Neural progenitor cell (in vitro differentiated cells): ENCODE data around the gene PMPCA. TPM values are rescaled to one million over a fixed set of nuclear protein-coding genes. Genes with fewer than 3 reads are reported as not detected.

Source experiments
- DNase-seq: peaks from one replicate; pipeline ENCODE4 v3.0.0-alpha.2; 2016; ENCODE audit warnings: low spot score
- H2AFZ ChIP-seq: fragments of 200-600 bp; sonication (generic); replicated peaks from 2 replicates; pipeline ENCODE4 v1.6.1; 2016; ENCODE audit warnings: antibody characterized with exemption
- H3F3A ChIP-seq: fragments of 200-600 bp; sonication (generic); 2 replicates; pipeline ENCODE4 v1.6.1; 2016; ENCODE audit warnings: antibody characterized with exemption, low read depth
- H3K27ac ChIP-seq: fragments of 200-600 bp; sonication (generic); 2 replicates; pipeline ENCODE4 v1.5.1; 2016; ENCODE audit warnings: mild to moderate bottlenecking
- H3K27me3 ChIP-seq: fragments of 200-600 bp; sonication (generic); 2 replicates; pipeline ENCODE4 v1.6.1; 2016; ENCODE audit warnings: mild to moderate bottlenecking, moderate library complexity
- H3K36me3 ChIP-seq: fragments of 200-600 bp; sonication (generic); 2 replicates; pipeline ENCODE4 v1.5.1; 2016
- H3K4me1 ChIP-seq: fragments of 200-600 bp; sonication (generic); 2 replicates; pipeline ENCODE4 v1.6.1; 2016; ENCODE audit warnings: mixed run types
- H3K4me2 ChIP-seq: fragments of 200-600 bp; sonication (generic); 2 replicates; pipeline ENCODE4 v1.6.1; 2016
- H3K4me3 ChIP-seq: fragments of 200-600 bp; sonication (generic); 2 replicates; pipeline ENCODE4 v1.5.1; 2016
- H3K79me2 ChIP-seq: fragments of 200-600 bp; sonication (generic); 2 replicates; pipeline ENCODE4 v1.6.1; 2016; ENCODE audit warnings: low read depth
- H3K9ac ChIP-seq: fragments of 200-600 bp; sonication (generic); 2 replicates; pipeline ENCODE4 v1.6.1; 2016
- H3K9me3 ChIP-seq: fragments of 200-600 bp; sonication (generic); 2 replicates; pipeline ENCODE4 v1.5.1; 2016; ENCODE audit warnings: low read depth
- H4K20me1 ChIP-seq: fragments of 200-600 bp; sonication (generic); 2 replicates; pipeline ENCODE4 v1.6.1; 2016; ENCODE audit warnings: low read depth
- H3K27ac Mint-ChIP-seq: 3 replicates; pipeline ENCODE4 v1.8.0; 2021; ENCODE audit warnings: mixed read lengths
- H3K27me3 Mint-ChIP-seq: 2 replicates; pipeline ENCODE4 v1.8.0; 2022; ENCODE audit warnings: low read depth, mild to moderate bottlenecking, inconsistent platforms, moderate library complexity, mixed read lengths; ENCODE audit not compliant: insufficient read depth
- H3K36me3 Mint-ChIP-seq: 3 replicates; pipeline ENCODE4 v1.8.0; 2021; ENCODE audit warnings: mixed read lengths
- H3K4me1 Mint-ChIP-seq: 3 replicates; pipeline ENCODE4 v1.8.0; 2021; ENCODE audit warnings: mixed read lengths
- H3K4me3 Mint-ChIP-seq: 3 replicates; pipeline ENCODE4 v1.8.0; 2021; ENCODE audit warnings: mild to moderate bottlenecking, moderate library complexity, mixed read lengths
- H3K9me3 Mint-ChIP-seq: 3 replicates; pipeline ENCODE4 v1.8.0; 2020; ENCODE audit warnings: mixed read lengths
- EZH2 ChIP-seq: fragments of 200-600 bp; sonication (generic); IDR thresholded peaks from 2 replicates; pipeline ENCODE4 v1.6.1; 2017; ENCODE audit warnings: antibody characterized with exemption, mild to moderate bottlenecking, moderate library complexity
- EZH2phosphoT487 ChIP-seq: fragments of 200-600 bp; sonication (generic); IDR thresholded peaks from 2 replicates; pipeline ENCODE4 v1.6.1; 2017; ENCODE audit warnings: antibody characterized with exemption
- total RNA-seq: library from RNA; depleted of rRNA; stranded (reverse); fragments of >200 nt; gene quantifications from 2 replicates; pipeline ENCODE4 v1.2.3, GENCODE V29; 2015; ENCODE audit warnings: low replicate concordance
- TF ChIP-seq, protein P1 (sequence below): fragments of 200-600 bp; sonication (generic); IDR thresholded peaks from 2 replicates; pipeline ENCODE4 v1.5.1; 2017; ENCODE audit warnings: antibody characterized with exemption, mild to moderate bottlenecking

The PMPCA gene
- total RNA-seq, 1 donor from 2014 or later: 51.3 TPM

DNA sequence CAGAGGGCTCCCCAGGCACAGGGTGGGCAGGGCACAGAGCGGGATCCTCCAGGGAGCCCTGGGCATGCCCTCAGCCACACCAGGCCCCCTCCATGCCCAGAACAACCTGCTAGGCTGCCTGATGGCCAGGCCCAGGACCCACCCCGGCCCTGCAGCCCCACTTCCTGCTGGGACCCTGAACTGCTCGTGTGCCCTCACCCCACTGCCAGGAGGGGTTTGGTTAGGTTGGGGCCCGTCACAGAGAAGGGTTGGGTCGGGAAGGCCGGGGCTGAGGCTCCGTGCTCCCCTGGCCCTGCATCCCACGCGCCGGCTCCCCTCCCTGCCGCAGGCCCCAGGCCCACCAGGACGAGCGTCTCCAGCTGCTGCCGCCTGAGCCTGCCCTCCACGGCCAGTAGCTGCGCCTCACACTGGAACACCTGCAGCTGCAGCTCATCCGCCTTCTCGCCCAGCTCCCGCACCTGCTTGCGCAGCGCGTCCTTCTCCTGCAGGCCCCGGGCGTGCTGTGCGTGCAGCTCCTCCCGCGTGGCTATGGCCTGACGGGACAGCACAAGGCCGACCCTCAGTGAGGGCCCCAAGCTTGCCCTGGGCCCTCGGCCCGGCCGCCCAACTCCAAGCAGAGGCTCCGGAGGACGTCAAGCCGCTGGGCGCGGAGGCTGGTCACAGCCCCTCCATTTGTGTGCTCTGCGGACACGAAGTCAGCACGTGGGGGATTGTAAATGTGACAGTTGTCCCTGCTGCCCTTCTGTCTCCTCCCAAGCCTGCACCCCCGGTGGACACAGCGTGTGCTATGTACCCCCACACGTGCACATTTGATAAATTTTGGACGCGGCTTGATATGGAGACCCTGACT, 42.9 kb upstream of the PMPCA start:
- Histone ChIP-seq H3K27ac (no peak overlapping the region), H3F3A (no peaks in the 10 kb centered on the region), H3K27me3 (no peaks in the 10 kb centered on the region), H3K9me3 (no peaks in the 10 kb centered on the region), H3K4me3 (no peak overlapping the region), H2AFZ (no peak overlapping the region), H3K36me3 (no peaks in the 10 kb centered on the region), H3K9ac (no peak overlapping the region), H4K20me1 (peaks cover 7% of the 10 kb centered on the region), H3K4me1 (no peaks in the 10 kb centered on the region), H3K4me2 (no peak overlapping the region), H3K79me2 (no peaks in the 10 kb centered on the region)
- Mint-ChIP-seq H3K9me3 (no peaks in the 10 kb centered on the region), H3K27ac (no peak overlapping the region), H3K36me3 (no peaks in the 10 kb centered on the region), H3K4me3 (no peak overlapping the region), H3K4me1 (peaks cover 3% of the 10 kb centered on the region), H3K27me3 (peaks cover 3% of the 10 kb centered on the region)
- no peak for DNase-seq
- TF ChIP-seq EZH2 (no peak), EZH2phosphoT487 (no peak)
- TF ChIP-seq, protein P1, sequence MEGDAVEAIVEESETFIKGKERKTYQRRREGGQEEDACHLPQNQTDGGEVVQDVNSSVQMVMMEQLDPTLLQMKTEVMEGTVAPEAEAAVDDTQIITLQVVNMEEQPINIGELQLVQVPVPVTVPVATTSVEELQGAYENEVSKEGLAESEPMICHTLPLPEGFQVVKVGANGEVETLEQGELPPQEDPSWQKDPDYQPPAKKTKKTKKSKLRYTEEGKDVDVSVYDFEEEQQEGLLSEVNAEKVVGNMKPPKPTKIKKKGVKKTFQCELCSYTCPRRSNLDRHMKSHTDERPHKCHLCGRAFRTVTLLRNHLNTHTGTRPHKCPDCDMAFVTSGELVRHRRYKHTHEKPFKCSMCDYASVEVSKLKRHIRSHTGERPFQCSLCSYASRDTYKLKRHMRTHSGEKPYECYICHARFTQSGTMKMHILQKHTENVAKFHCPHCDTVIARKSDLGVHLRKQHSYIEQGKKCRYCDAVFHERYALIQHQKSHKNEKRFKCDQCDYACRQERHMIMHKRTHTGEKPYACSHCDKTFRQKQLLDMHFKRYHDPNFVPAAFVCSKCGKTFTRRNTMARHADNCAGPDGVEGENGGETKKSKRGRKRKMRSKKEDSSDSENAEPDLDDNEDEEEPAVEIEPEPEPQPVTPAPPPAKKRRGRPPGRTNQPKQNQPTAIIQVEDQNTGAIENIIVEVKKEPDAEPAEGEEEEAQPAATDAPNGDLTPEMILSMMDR: no peak

DNA sequence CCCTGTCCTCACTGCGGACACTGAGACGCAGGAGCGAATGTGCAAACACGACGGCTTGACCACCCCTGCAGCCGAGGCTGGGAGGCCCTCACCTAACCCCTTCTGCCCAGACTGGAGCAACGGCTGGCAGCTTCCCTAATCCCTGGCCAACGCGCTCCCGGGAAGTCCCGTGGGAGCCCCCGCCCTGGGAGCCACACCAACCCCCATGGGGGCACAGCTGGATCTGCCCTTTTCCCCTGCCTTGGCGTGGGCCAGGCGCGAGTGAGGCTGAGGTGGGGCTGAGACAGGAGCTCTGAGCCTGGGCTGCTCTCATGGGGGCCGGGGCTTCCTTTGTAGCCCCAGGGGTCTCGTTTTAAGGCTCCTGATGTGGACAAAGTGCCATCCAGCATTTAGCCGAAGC, 42.3 kb upstream of the PMPCA start:
- H3K27me3 ChIP-seq: no peaks in the 10 kb centered on the region
- H3K4me1 Mint-ChIP-seq: peaks cover 5% of the 10 kb centered on the region
- no peaks in the 10 kb centered on the region for H3K79me2 ChIP-seq
- no peak overlapping the region for H3K4me3 Mint-ChIP-seq
- H2AFZ ChIP-seq: no peak overlapping the region
- DNase-seq: no peak
- H3F3A ChIP-seq: no peaks in the 10 kb centered on the region
- H3K27ac Mint-ChIP-seq: no peak overlapping the region
- TF ChIP-seq, protein P1: no peak
- TF ChIP-seq EZH2: no peak
- no peak for TF ChIP-seq EZH2phosphoT487
- H4K20me1 ChIP-seq: peaks cover 3% of the 10 kb centered on the region
- no peak overlapping the region for H3K9ac ChIP-seq
- no peaks in the 10 kb centered on the region for H3K4me1 ChIP-seq
- no peaks in the 10 kb centered on the region for H3K27me3 Mint-ChIP-seq
- no peaks in the 10 kb centered on the region for H3K36me3 Mint-ChIP-seq
- no peaks in the 10 kb centered on the region for H3K9me3 ChIP-seq
- H3K4me2 ChIP-seq: no peak overlapping the region
- H3K9me3 Mint-ChIP-seq: no peaks in the 10 kb centered on the region
- H3K36me3 ChIP-seq: no peaks in the 10 kb centered on the region
- no peak overlapping the region for H3K4me3 ChIP-seq
- H3K27ac ChIP-seq: no peak overlapping the region

DNA sequence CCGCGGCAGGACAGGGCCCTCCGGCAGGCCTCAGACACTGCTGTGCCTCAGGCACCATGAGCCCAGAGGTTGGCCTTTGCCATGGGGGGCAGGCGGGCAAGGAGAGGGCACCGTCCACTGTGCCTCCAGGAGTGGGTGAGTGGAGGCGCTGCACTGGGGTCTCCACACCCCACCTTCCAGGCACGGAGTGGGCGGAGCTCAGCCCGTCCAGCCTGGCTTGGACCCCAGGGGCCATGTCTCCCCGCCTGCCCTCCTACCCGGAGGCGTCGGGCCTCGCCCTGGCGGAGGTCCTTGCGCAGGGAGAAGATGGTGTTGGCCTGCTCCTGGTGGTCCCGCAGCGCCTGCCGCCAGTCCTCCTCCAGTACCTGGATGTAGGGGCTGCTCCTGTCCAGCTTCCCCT, 40.4 kb upstream of the PMPCA start:
- H3K4me3 Mint-ChIP-seq: no peak overlapping the region
- Histone ChIP-seq H3K4me2 (no peak overlapping the region), H3K4me1 (no peaks in the 10 kb centered on the region), H3K4me3 (no peak overlapping the region), H3K36me3 (no peaks in the 10 kb centered on the region), H3K27me3 (no peaks in the 10 kb centered on the region), H3K9me3 (no peaks in the 10 kb centered on the region), H3K27ac (no peak overlapping the region), H3K9ac (no peak overlapping the region), H3K79me2 (no peaks in the 10 kb centered on the region), H3F3A (no peaks in the 10 kb centered on the region), H2AFZ (no peak overlapping the region), H4K20me1 (no peaks in the 10 kb centered on the region)
- TF ChIP-seq, protein P1: no peak
- no peak for TF ChIP-seq EZH2phosphoT487
- TF ChIP-seq EZH2: no peak
- DNase-seq: no peak
- no peaks in the 10 kb centered on the region for H3K9me3 Mint-ChIP-seq
- H3K27ac Mint-ChIP-seq: no peak overlapping the region
- H3K36me3 Mint-ChIP-seq: no peaks in the 10 kb centered on the region
- no peaks in the 10 kb centered on the region for H3K27me3 Mint-ChIP-seq
- H3K4me1 Mint-ChIP-seq: peaks cover 6% of the 10 kb centered on the region
